ENCODE measurements around the gene FBXO17.
"Not testable (repeated sequence)": the region's sequence is repeated elsewhere in the genome, so short reads cannot be mapped to it uniquely, and the experiment has no call there.

Gene FBXO17, protein sequence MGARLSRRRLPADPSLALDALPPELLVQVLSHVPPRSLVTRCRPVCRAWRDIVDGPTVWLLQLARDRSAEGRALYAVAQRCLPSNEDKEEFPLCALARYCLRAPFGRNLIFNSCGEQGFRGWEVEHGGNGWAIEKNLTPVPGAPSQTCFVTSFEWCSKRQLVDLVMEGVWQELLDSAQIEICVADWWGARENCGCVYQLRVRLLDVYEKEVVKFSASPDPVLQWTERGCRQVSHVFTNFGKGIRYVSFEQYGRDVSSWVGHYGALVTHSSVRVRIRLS

DNA sequence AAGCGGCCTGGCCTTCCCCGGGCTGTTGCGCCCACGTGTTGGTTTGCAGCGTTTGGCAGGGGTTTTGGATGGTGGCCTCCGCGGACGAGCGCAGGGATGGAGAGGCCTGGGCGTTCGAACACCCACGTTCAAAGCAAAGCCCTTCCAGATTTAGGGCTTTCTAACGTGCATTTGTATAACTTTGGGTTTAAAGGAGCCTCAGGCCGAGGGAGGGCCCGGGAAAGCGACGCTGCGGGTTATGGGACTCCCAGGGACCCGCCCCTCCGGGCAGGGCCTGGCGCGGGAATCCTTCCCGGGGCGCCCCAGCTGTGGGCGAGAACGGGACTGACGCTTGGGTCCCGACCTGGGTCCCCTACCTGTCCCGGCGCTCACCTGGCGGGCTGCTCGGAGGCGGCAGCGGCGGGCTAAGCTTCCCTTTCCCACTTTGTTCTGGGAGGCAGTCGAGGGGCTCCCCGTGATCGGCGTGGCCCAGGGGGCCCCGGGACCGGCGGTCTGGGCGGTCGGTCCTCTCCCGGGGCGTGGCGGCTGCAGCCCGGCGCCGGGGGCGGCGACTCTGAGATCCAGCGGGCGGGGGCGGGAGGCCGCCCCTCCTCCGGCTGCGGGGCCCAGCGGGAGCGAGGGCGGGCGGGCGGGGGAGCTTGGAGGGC is at the start of gene FBXO17:
TSS of gene FBXO17 (minus strand) at position 529 of the 647 bp plus-strand sequence. CDS start 25,423 bp downstream, outside the sequence.
- DNase-seq, result no peak

DNA sequence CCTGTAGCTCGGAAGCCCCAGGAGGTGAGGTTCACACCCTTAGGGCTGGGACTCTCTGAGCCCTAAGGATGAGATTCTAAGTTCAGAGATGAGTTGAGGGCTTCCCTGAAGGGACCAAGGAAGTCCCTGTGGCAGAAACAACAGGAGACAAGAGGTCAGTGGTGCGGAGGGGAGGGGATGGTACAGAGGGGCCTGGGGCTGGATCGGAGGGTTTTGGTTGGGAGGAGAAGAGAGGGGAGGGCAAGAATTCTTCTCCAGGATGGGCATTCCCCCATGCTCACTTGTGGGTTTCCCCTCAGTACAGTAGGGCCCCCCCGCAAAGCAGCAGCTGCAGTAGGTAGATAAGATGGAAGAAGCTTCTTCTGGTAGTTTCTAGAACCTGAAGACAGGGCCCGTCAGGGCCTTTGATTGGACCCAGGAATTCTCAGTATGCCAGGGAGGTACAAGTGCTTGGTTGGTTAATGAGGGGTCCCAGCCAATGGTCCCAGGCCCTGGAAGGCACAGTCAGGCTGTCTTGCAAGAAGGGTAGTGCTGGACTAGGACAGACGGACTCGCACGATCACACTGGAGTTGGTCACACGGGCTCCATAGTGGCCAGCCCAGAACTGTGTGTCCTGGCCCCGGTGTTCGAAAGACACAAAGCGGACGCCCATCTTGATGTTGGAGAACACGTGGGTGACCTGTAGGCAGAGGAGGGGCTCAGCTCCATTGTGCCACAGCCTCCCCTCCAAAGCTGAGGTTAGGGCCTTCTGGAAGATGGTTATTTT is 49.5 kb upstream of the FBXO17 start:
- no peak for DNase-seq

DNA sequence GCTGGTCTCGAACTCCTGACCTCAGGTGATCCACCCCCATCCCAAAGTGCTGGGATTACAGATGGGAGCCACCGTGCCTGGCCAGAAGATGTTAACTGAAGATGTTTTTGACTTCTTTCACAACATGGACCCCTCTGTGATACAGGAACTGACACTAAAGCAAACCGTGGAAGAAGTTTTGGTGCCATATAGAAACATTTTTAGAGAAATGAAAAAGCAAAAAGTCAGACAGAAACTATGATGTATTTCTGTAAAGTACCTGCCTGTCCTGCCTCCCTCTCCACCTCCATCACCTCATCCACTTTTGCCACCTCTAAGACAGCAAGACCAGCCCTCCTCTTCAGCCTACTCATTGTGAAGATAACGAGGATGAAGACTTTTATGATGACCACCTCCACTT is 45.5 kb upstream of the FBXO17 start:
- no peak for DNase-seq

DNA sequence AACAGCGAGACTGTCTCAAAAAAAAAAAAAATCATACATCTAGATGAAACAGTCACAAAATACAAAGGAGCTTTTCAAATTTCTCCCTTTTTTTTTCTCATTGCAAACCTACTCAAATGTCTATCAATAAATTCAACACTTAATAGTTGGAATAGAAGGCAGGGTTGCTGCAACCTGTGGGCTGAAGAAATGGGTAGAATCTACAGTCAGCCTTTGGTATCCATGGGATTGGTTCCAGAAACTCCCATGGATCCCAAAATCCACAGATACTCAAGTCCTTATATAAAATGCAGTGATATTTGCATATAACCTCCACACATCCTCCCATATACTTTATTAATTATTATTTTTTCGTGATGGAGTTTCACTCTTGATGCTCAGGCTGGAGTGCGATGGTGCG is 42.1 kb upstream of the FBXO17 start:
- DNase-seq, result no peak

DNA sequence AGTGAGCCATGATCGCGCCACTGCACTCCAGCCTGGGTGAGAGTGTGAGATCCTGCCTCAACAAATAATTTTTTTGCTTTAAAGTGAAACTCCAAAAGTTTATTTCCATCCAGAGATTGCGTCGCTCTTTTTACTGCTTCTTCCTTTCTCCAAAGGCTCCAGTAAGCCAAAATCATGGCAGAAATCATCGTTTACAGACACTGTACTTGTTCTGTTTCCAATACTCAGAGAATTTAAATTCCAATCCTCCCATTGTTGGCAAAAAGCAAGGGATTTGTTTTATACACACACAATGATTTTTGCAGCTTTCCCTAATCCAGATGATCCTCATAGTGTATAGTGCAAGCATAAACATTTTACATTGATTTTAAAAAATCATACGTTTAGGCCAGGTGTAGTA is 41.5 kb upstream of the FBXO17 start:
- no peak for DNase-seq

DNA sequence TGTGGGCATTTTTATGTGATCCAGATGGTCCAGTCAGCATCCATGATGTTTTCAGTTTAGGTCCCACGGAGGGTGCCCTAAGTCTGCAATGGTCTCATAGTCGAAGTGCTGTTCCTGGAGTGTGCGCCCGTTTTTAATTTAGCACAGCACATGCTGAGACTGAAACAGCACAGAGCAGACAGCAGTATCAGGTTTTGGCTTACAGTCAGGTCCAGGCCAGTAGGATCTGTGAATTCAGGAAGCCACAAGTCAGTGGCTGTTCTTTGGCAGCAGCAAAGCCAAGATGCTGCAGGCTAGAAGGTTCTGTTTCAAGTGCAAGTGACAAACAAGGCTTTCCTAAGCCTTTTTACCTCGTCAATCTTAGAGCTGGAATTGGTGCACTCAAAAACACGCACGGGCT is 38.5 kb upstream of the FBXO17 start:
- DNase-seq, result no peak

DNA sequence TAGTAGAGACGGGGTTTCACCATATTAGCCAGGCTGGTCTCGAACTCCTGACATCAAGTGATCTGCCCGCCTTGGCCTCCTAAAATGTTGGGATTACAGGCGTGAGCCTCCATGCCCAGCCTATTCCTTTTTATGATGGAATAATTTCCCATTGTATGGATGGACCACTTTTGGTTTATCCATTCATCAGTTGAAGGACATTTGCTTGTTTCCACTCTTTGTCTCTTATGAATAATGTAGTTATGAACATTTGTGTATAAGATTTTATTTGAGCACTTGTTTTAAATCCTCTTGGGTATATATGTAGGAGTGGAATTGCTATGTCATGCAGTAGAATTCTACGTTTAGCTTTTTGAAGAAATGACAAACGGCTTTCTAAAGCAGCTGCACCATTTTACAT is 33.5 kb upstream of the FBXO17 start:
- DNase-seq, result no peak

DNA sequence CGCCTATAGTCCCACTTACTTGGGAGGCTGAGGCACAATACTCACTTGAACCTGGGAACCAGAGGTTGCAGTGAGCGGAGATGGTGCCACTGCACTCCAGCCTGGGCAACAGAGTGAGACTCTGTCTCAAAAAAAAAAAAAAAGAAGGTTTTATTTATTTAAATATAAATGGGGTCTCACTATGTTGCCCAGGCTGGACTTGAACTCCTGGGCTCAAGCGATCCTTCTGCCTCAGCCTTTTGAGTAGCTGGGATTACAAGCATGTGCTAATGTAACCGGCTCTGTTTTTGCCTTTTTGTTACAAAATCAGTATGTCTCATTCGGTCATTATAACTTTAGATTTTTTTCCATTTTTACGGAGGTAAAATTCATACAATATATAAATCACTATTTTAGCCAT is 32.6 kb upstream of the FBXO17 start:
- no peak for DNase-seq

DNA sequence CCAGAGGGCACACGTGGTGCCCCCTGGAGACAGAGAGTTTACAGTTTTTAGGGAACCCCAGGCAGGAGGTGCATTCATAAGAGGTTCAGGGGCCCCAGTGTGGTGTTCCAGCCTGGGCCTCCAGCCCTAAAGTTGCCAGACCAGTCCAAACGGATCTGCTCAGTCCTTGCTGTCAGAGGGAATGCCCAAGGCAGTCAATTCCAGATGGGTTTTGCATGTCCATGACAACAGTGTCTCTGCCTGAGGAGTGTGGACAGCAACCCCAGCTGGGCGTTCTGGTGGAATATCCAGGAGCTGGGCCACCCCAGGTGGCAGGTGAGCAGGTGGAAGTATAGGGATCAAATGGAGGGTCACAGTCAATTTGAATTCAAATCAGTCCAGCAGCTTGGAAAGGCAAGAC is 31.6 kb upstream of the FBXO17 start:
- DNase-seq, result peak in 1 of 3 experiments; percentile 3

DNA sequence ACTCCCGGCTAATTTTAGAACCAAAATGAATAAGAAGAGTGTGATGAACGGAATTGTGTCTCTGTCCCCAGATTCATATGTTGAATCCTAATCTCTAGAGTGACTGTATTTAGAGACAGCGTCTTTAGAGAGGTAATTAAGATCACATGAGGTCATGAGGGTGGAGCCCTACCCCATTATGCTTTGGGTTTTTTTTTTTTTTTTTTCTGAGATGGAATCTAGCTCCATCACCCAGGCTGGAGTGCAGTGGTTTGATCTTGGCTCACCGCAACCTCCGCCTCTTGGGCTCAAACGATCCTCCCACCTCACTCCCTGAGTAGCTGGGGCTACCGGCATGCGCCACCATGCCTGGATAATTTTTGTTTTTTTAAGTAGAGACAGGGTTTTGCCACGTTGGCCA is 28.9 kb upstream of the FBXO17 start:
- DNase-seq, result no peak

DNA sequence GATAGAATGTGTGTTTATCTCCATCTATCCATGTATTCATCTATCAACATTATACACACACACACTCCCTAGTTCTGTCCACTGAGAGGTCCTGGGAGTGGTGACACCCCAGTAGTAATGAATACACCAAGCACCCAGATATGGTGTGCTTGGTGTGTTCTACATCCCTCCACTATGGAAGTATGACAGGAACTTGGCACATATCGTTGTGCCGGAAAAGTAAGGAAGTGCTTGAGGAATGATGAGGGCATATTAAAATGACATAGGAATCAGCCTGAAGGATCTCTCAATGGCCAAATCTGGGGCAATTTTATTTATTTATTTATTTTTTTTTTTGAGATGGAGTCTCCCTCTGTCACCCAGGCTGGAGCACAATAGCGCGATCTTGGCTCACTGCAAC is 28.3 kb upstream of the FBXO17 start:
- no peak for DNase-seq

DNA sequence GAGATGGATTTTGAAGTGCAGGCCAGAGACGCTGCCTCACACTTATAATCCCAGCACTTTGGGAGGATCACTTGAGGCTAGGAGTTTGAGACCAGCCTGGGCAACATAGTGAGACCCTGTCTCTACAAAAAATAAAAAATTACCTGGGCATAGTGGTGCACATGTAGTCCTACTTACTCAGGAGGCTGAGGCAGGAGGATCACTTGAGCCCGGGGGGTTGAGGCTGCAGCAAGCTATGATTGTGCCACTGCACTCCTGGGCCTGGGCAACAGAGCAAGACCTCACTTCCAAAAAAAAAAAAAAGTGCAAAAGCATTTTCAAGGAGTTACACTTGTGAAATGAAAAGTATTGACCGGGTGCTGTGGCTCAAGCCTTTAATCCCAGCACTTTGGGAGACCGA is 27.6 kb upstream of the FBXO17 start:
- no peak for DNase-seq

DNA sequence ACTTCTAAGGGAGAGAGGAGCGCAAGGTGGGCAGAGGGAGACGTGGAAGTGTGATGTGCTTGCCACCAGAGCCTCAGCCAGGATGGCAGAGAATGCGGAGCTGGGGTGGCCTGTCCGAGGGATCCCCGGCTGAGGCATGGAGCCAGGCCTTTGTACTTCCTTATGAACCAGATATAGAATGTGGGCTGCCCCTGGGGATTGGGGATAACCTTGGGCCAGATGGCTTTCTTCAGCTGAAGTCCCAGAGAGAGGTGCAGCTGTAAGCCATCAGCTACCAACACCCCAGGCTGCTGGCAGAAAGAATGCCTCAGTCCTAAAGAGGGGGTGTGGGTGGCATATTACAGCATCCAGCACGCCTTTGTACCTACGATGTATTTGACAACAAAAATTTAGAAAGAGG is 25.5 kb upstream of the FBXO17 start:
- no peak for DNase-seq

DNA sequence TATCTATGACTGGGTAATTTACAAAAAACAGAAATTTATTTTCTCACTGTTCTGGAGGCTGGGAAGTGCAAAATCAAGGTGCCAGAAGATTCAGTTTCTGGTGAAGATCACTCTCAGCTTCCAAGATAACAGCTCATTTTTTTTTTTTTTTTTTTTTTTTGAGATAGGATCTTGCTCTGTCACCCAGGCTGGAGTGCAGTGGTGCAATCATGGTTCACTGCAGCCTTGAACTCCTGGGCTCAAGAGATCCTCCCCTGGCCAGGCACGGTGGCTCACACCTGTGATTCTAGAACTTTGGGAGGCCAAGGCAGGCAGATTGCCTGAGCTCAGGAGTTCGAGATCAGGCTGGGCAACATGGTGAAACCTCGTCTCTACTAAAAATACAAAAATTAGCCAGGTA is 22.0 kb upstream of the FBXO17 start:
- DNase-seq, result not testable (repeated sequence)

DNA sequence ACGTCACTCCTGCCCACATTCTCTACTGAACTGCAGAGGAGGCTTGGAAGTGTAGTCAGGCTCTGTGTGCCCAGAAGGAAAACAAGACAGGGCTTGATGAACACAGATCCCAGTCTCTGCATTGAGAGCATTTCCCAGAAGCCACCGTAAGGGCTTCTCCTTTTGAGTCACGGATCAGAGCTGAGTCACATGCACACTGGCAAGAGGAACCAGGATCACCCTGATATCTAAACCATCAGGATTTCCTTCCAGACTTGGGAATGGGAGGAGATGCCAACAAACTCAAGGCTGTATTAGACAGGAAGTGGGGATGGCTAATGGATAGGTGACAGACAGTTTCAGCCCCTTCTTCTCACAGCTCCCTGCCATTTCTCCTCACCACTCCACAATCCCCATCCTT is 17.7 kb upstream of the FBXO17 start:
- DNase-seq, result no peak

DNA sequence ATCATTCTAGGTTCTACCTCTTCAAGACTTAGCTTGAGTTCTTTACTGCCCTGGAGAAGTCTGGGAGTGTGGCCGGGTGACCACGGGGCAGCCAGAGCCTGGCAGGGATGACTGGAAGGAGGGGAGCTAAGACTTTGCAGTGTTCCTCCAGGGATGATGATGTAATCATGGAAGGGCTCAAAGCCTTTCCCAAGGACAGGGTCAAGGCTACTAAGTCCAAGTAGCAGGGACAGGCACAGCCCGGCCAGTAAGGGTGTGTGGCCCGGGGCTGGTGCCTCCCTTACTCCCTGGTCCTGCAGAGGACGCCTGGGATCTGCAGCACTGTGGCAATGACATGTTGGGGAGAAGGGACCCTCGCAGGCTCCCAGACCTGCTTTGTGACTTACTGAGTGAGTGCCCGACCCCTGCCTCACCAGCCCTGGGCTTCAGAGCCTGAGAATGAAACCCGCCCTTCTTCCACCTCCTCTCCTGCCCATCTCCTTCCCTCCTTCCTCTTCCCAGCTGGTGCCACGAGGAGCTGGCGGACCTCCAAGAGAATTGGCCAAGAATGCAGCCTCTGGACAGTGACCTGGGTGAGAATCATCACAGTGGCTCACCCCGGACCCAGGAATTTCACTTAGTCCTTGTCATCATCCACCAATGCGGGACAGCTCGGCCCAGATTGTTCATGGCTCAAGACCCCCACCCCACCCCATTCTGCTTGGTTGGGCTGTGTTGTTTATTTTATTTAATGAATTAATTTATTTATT is 15.6 kb upstream of the FBXO17 start:
- DNase-seq, result no peak

DNA sequence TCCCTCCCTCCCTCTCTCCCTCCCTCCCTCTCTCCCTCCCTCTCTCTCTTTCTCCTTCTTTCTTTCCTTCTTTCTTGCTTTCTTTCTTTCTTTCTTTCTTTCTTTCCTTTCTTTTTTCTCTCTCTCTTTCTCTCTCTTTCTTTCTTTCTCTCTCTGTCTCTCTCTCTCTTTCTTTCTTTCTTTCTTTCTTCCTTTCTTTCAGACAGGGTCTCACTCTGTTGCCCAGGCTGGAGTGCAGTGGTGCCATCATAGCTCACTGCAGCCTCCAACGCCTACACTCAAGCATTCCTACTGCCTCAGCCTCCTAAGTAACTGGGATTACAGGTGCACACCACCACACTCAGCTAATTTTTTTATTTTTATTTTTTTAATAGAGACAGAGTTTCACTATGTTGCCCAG is 14.1 kb upstream of the FBXO17 start:
- not testable (repeated sequence) for DNase-seq

DNA sequence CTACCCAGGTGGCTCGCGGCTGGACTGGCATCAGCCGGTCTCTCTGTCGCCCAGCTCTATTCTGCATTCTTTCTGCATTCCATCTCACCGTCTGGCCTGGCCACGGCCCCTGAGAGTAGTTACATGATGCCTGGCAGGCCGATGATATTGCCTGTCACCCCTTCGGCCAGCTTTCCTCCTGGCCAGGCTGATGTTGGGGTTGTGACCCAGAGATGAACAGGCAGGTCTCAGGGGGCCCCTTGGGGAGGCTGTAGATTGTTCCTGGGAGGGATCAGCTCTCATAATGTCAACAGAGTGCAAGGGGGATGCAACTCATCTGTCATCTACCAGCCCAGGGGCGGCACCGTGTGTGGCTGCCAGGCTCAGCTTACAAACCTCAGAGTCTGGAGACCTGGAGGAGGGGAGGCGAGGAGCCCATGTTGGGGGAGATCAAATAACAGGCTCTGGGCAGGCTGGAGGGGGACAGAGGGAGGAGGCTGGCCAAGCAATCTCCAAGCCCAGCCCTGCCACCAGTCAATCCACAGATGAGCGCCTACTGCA is 13.6 kb upstream of the FBXO17 start:
- peak; percentile 6 to 49 (median 11) for DNase-seq

DNA sequence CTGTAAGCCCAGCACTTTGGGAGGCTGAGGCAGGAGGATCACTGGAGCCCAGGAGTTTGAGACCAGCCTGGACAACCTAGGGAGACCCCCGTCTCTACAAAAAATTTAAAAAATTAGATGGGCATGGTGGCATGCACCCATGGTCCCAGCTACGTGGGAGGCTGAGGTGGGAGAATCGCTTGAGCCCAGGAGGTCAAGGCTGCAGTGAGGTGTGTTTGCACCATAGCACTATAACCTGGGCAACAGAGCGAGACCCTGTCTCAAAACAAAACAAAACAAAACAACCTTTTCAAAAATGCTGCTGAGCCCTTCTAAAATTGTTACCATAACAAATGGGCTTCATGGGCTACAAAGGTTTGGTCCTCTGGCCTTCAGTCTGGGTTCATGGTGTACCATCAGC is 13.1 kb upstream of the FBXO17 start:
- DNase-seq, result not testable (repeated sequence)

DNA sequence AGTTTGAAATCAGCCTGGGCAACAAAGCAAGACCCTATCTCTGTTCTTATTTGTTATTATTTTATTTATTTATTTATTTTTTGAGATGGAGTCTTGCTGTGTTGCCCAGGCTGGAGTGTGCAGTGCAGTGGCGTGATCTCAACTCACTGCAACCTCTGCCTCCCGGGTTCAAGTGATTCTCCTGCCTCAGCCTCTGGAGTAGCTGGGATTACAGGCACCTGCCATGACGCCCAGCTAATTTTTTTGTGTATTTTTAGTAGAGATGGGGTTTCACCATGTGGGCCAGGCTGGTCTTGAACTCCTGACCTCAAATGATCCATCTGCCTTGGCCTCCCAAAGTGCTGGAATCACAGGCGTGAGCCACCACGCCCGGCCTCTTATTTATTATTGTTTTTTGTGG is 12.2 kb upstream of the FBXO17 start:
- not testable (repeated sequence) for DNase-seq

DNA sequence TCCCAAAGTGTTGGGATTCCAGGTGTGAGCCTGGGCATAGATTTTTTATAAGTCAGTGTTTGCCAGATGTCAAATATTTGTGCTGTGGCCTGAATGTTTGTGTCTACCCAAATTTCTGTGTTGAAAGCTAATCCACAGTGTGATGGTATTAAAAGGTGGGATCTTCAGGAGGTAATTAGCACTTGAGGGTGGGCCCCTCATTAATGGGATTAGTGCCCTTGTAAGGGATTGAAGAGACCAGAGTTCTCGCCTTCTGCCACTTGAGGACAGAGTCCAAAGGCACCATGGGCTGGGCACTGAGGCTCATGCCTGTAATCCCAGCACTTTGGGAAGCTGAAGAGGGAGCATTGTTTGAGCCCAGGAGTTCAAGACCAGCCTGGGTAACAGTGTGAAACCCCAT is 9.7 kb upstream of the FBXO17 start:
- no peak for DNase-seq

DNA sequence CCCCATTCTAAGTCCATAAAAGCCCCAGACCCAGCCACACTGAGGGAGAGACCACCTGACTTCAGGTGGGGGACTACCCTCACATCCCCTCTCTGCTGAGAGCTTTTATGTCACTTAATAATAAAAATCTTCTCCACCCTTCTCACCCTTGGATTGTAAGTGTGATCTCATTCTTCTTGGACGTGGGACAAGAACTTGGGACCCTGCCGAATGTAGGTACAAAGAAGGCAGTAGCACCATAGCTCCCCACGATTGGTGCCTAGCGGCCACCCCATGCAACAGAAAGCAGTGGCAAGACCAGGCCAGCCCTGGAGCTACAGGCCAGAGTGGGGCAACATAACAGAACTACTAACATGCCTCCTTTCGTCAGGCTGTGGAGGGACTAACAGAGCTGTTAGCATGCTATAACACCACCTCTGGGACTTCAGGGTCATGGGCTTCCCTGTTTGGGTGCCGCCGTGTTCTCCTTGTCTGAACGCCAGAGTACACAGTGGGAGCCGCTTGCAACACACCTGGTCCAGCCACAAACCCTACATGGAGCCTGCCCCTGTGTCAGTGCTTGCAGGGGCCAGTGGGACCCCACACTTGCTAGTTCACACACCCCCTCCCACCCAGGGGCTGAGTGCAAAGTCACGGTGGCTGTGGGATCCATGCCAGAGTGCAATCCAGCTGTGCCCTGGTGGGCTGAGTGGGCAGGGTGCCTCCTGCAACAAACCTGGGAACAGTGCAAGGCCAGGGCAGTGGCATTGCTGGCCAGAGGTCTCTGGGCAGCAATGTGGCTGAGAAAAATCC is 5.2 kb upstream of the FBXO17 start:
- no peak for DNase-seq
